HG02623 (cell line): ENCODE results near the gene MYL12A.

Experiments used
- ATAC-seq: cut with Tn5 transposase; IDR thresholded peaks from one replicate; pipeline ENCODE4 v1.9.1; 2021; ENCODE audit warnings: moderate library complexity; ENCODE audit not compliant: unreplicated experiment

The MYL12A gene

DNA sequence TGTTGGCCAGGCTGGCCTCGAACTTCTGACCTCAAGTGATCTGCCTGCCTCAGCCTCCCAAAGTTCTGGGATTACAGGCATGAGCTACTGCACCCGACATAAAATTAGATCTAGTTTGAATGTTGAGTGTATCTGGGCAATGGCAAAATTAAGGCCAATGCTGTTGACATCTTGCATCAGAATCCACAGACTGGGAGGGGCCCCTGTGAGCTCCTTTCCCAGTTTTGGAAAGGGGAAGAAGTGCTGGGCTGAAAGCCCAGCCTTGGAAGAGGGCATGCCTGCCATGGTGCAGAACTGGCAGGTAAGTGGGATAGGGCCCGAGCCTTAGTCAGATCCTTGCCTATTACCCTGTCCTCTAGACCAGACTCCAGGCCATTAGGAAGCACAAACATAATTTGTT lies 23.4 kb upstream of the MYL12A start:
- no peak for ATAC-seq

DNA sequence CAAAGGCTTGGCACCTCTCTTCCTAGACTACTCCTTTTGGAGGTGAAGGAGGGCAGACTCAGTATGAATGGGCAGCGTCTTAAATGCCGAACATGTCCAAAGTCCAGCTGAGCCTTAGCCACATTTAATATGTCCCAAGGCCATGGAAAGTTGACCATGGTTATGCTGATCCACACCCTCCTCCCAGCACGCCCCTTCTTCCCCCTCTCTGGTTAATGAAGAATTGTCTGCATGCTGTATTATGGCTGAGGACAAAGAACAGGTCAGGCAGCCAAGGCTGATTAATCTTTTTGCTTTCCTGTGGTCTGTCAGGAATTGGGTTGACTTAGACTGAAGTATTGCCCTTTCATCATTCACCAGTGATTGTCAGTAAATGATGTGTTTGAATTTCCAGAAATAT lies 22.0 kb upstream of the MYL12A start:
- no peak for ATAC-seq

DNA sequence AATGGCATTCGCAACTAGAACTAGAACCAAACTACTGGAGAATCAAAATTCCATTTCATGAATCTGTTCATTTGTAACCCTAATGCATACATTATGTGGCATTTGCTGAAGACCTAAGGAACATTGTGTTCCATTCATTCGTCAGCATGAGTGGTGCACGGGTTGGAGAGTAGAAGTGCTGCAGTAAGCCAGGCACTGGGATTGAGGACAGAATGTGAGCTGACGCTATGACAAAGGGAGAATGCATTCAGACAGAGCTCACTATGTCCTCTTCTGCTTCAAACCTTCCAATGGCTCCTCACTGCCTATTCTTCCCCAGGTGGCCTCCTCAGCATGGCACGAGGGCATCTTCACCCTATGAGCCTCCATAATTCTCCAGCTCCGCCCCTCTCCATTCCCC lies 21.6 kb upstream of the MYL12A start:
- ATAC-seq: no peak

DNA sequence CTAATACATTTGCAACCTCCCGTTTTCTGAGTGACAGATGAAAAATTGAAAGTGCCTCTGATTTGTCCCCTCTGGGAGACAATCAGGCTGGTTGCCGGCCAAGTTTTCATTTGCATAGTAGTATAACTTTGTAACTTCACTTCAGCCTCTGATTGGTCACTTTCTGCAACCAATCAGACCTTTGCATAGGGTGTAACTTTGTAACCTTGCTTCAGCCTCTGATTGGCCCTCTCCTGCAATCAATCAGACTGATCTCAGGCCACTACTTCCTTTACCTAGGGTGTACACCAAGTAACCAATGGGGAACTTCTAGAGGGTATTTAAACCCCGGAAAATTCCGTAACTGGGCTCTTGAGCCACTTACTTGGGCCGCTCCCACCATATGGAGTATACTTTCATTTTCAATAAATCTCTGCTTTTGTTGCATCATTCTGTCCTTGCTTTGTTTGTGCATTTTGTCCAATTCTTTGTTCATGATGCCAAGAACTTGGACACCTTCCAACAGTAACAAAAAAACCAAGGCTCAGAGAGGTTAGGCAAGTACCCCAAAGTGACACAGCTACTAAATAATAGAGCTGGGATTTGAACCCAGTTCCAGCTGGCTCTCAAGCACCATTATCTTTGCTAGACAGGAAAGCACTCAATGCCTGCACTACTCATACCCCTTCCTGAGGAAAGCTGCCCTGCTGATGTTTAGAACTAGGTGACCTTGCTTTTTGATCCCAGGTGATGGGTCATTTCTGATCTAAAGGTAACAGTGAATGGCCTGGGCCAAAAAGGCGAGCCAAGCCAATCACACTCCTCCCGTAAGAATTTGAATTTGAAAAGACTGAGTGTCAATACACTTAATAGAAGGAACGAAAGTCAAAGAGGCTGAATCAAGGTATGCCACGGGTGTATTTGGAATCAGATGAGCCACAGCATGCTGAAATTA lies 16.9 kb upstream of the MYL12A start:
- ATAC-seq: no peak

DNA sequence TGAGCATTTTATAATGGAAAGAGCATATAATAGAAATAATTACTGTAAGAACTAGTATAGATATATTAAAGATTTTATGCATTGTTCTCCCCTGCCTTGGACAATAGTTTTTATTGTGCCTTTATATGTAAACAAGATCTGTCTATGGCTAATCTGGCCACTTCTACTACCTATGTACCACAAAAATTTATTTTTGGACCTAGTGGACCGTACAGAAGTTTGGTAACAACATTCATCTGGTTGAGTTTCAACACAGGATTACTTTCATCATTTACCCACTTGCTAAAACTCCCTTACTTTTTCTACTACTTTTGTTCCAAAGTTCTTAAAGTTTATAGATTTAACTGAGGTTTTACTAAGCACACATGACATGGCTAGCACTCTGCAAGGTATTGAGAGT lies 14.6 kb upstream of the MYL12A start:
- ATAC-seq: no peak

DNA sequence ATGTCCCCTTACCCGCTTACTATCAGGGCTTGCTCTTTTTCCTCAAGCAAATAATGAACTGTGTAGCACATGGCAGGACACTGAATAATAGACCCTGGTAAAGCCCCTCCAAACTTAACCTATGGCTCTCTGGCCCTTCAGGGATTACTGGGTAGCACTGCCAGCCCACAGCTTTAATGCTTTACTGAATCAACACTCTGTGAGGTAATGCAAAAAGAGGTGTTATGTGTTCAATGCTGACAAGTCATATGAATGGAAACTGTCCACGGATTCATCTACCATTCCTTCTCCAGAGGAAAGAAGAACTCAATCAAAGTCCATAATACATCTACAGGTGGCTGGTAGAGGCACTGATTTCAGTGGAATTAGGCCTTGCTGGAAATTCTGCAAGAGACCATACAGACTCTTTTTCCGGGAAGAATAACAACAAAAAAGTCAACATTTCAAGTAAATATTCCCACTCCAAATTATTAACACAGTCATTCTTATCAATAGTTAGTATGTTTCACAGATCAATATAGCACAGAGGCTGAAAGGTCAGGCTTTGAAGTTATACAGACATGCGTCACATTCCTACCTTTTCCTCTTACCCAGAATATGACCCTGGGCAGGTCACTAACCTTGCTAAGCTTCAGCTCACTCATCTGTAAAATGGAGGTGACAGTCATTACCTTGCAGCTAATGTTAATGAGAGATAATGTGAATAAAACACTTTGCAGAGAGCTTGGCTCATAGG lies 14.0 kb upstream of the MYL12A start:
- ATAC-seq: no peak

DNA sequence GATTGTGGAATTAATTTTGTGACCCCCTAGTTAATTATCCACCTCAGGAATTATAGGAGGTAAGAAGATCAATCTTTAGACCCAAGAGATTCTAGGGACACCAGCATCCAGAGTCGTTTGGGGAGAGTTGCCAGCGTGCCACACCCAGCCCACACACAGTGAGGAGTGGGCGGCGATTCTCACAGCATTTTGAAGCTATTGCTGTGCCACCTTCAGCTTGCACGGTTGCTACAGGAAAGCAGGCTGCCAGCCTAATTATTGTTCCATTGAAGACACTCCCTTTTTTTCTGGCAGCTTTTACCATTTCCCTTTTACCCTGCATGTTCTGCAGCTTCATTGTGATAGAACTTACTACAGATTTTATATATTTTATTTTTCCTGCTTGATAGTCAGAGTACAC lies 13.1 kb upstream of the MYL12A start:
- no peak for ATAC-seq

DNA sequence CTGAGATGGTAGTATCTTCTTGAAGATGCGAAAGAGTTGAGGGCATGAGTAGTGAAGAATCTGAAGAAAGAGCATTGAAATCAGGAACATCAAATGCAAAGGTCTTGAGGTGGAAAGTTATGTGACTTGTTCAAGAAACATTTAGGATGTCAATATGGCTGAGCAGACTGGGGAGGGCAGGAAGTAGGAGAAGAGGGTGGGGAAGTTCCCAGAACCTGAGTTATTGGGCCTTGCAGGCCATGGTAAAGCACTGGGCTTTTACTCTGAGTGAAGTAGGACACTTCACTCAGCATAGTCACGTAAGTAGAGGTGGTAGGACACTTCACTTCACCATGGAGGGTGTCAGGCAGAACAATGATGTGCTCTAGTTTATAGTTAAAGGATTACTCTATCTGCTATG lies 11.8 kb upstream of the MYL12A start:
- no peak for ATAC-seq

DNA sequence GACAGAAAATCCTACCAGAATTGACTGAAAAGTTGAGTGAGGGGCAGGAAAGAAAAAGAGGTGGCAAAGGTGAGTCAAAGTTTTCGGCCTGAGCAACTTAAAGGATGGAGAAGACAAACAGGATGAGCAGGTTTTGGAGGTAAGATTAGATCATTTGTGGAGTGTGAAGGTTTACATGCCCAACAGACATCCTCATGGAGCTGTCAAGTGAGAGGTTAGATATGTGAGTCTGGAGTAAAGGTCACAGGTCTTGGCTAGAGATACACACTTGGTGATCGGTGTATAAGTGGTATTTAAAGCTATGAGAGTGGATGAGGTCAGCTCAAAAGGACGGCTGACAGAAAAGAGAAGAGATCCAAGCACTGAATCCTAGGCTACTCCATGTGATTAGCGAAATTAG lies 11.1 kb upstream of the MYL12A start:
- ATAC-seq: no peak

DNA sequence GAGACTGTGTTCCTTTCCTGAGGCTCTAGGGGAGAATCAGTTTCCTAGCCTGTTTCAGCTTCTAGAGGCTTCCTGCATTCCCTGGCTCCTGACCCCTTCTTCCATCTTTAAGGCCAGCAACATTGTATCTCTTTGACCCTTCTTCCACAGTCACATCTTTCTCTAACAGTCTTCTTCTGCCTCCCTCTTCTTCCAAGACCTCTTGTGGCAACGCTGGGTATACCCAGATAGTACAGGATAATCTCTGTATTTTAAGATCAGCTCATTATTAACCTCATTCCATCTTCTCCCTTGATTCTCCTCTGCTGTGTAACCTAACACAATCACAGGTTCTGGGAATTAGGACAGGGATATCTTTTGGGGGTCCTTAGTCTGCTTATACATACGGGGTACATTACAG lies 8.9 kb upstream of the MYL12A start:
- ATAC-seq: no peak

DNA sequence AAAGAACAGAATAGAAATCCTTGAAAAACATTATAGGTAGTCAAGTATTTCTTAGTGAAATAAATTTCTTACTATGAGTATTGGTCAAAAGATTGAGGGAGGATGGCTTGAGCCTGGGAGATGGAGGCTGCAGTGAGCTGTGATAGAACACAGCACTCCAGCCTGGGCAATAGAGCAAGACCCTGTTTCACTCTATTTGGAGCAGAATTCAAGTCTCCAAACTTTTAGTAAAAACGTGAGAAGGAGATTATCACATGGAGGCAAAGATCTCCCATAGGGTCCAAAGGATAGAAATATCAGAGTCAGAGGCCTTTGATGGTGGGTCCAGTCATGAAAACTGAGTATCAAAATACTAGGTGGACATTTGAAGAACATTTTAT lies 2.4 kb upstream of the MYL12A start:
- ATAC-seq: no peak

DNA sequence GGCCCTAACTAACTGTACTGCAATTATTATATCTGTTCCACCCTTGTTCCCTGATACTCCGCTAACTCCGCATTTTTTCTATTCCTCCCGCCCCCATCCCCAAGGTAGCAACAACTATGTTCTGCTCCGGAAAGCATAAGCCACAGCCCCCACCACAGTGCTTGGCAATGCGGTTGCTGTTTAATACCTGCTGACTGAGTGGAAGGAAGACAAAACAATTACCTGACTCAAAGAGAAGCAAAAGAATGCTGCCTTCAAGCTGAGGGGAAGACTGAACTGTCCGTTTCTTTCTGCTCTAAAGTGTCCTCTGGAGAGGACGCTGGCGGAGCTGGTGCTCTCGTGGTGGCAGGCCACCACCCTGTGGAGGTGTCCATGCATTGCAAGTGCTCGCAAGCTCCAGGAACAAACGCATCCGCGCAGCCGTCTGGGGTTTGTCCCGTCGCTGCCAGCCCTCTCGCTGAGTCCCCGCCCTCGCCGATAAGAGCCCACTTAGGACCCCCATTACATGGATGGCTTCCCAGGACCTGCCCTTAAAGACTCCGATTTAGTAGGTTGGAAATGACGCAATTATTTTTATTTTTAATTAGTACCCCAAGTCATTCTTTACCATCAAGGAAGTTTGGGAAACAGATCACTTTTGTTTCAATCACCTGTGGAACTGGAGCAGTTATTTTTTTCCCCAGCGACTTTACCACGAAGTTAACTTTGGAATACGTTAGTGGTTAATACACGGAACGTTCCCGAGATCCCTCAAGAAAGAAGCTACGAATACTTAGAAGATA lies 1.6 kb upstream of the MYL12A start:
- ATAC-seq: peak; percentile 41

DNA sequence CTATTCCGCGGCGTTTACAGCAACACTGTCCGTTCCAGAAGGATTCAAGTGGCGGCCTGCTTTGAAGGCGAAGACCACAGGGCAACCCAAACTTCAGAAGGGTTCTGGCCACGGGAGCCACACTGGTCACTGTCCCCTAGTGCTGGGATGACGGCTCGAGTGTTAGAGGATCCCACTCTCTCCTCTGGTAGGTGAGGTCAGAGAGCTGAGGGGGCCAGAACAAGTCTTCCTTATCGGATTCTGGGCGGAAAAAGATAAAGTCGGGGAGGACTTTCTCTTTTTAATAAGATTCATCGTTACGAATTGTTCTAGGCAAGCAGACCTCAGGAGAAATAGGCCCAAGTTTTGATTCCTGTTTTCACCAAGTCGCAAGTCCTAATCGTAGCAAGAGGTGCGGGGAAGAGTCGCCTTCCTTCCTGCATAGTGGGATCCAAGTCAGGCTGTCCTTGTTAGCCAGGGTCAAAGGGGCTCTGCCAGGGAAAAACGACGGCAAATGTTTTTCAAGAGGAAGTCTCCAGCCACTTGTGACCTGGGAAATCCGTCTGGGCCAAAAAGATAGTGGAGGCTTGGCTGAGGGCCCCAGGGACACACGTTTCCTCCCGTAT lies 864 bp upstream of the MYL12A start:
- no peak for ATAC-seq

DNA sequence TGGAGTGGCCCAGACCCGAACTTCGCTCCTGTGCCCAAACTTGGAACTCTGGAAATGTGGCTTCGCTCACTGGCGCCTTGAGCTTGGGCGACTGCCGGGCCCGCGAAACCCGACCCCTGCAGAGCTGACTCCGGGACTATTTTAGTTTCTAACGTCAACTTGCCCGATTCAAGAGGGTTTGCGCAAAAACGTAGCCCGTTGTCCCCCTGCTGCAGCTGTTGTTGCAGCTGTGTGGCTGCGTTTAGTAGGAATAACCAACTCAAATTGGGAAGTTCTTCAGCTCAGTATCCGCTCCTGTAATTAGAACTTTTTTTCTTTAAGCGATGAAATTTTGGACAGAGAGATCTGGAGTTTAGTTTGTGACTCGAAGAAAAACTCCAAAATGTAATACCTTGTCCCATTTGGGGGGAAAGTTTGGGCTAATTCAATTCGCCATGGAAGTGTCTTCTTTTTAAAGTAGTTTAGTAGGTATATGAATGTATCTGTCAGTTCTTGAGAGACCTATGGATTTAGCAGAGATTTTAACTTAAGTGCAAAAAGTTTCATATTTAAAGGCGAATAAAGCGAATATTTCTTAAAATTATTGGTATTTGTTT lies 559 bp downstream of the MYL12A start:
- ATAC-seq: no peak

DNA sequence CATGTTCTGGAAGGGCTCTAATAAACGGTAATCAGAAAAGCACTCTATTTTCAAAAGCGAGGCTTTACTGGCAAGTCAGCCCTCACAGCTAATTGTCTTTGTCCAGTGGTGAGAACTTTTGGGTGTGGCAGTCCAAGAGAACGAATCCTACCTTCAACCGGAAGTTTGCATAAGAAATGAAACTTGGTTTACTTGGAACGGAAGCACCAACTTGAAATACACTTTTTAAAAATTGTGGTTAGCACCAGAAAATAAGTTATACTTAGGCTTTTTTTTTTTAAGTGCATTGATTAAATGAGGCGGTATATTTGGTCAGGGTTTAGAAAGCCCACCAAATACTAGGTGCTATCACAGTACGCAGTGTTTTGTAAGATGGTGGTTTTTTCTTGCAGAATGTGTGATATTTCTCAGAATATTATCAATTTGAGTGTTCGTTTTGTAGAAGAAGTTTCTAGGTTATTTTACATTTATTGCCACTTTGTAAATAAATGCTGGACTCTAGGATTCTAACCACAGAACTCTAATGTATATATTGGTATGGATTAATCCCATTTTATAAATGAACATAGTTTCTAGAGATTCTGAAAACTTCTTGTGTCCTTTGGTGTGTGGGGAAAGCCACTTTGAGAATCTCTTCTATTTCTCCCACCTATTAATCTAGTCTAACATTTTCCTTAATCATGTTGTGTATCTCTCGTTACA lies 1.2 kb downstream of the MYL12A start:
- no peak for ATAC-seq

DNA sequence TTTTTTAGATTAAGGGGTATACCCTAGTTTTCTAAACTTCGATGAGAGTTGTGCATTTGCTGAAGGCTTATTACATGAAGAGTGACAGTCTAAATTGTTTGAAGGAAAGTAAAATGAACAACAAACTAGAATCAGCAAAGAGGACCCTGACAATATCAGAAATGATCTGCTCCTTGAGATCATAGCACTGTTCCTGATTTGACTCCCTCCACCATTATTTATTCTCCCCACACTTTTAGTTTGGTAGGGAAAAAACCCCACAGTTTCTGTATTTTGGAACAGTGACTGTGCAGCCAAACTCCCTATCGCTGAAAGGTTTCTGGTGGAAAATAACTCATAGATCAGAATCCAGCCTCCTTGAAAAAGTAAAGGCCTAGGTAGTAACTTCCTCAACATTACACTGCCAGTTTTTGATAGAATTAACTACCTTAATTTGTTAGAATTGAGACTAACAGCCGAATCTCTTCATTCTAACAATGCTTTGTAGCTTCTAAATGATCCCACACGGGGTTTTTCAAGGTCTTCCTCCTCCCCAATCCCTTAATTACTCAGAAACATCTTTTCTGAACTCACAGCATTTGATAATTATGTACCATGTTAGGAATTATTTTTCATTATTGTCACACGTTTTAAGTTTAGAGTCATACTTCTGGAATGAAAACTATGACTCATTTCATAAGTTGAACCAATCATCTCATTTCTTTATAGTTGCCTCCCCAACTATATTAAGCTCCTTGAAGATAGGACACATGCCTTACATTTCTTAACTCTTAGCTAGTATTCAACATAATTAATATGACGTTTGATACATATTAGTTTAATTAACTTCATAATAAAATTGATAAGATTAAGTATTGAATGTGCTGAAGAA lies 2.9 kb downstream of the MYL12A start:
- ATAC-seq: no peak

DNA sequence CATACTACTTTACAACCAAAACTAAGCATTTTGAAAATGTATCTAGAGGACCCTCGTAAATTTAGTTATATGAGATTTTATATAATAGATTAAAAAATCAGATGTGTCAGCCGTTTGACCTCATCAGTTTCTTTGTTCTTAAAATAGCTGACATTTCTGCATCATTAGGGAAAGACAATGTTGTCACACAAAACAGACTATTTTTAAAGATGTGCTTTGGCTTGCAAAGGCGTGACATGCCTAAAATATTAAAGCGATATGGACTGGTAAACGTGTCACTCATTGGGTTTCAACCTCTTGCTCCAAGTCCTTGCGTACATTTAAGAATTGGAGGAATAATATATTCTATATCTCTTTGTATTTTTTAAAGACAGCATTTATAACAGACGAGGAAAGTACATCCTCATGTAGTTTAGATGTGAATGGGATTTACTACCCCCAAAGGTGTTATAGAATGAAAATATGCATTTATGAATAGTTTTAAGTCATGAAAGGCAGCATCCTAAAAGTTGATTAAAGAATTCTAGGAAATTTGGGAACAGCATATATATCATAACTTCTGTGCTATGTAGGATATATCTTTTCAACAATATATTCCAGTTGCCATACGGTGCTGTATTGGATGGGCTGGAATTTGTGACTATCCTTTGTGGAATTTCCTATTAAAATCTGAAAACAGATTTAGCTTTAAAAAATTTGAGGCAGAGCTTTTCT lies 3.8 kb downstream of the MYL12A start:
- no peak for ATAC-seq

DNA sequence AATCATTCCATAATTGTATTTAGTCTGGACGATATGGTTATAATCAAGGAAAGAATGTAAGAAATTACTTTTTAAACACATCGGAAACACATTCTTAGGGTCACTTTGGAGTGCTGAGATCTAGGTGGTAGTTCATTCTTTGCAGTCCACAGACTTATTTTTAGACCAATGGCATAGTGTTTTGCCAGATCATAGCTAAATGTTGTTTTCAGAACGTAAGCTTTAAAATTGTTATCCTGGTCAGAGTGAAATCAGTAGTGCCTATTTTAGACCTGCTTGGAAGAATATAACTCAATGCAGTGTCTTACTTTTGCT lies 4.3 kb downstream of the MYL12A start:
- ATAC-seq: no peak

DNA sequence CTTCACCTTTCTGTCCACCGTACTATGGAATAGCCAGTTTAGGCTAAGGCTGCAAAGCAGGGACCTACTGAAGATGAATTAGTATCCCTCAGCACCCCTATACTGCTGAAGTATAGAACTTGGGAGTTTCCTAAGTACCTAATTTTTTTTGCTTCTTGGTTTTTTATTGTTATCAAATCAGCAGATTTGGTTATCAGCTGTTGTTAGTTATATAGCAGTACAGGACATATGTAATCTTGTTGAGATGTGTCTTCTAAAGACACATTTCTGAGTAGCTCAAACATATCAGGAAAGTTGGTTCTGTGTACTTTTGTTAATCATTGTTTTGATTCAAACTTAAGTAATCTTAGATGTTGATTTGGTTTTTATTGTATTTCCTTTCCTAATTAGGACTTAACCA lies 5.2 kb downstream of the MYL12A start:
- no peak for ATAC-seq
